ENCODE results near the gene STK39.

DNA sequence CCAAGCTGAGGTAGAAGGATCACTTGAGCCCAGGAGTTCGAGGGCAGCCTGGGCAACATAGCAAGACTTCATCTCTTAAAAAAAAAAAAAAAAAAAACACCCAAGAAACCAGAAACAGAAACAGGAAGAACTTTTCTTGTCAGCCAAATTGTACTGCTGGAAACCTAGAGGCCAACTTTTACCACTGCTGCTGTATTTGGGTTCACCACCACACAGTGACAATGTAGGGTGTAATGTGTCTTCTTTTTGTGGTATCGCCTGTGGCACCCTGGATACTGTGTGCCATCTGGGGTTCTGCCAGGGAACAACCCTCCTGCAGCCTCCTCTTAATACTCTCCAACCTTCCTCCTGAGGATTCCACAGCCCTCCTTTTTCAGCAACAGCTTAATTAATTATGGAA is 72.6 kb downstream of the STK39 start:
- no peak for TF ChIP-seq EP300 (IDR thresholded peaks at IDR 0.05)
- TF ChIP-seq, protein P1, sequence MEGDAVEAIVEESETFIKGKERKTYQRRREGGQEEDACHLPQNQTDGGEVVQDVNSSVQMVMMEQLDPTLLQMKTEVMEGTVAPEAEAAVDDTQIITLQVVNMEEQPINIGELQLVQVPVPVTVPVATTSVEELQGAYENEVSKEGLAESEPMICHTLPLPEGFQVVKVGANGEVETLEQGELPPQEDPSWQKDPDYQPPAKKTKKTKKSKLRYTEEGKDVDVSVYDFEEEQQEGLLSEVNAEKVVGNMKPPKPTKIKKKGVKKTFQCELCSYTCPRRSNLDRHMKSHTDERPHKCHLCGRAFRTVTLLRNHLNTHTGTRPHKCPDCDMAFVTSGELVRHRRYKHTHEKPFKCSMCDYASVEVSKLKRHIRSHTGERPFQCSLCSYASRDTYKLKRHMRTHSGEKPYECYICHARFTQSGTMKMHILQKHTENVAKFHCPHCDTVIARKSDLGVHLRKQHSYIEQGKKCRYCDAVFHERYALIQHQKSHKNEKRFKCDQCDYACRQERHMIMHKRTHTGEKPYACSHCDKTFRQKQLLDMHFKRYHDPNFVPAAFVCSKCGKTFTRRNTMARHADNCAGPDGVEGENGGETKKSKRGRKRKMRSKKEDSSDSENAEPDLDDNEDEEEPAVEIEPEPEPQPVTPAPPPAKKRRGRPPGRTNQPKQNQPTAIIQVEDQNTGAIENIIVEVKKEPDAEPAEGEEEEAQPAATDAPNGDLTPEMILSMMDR (IDR thresholded peaks at IDR 0.05), result no peak

Data from A549 (cell line).